ENCODE data around the gene ZIC1.

The ZIC1 gene

GRCh38 chr3:147380387-147380951, 28.7 kb upstream of the ZIC1 start:
- H3K18ac ChIP-seq (ENCODE audit: low read length): peak overlapping the region; percentile 4
- no peak overlapping the region for H3K4ac ChIP-seq (ENCODE audit: low read length)
- H3K9ac ChIP-seq (ENCODE audit: low read depth, low read length, poor library complexity): no peak overlapping the region
- H3K4me2 ChIP-seq (ENCODE audit: insufficient read depth, low read length, poor library complexity, severe bottlenecking): no peak overlapping the region
- H2AK5ac ChIP-seq (ENCODE audit: low read depth, low read length): no peak overlapping the region
- H3K4me3 ChIP-seq (ENCODE audit: low read length in 2 of 2): no peak overlapping the region
- H3K36me3 ChIP-seq (replicated peaks in 1 of 2; ENCODE audit: control insufficient read depth in 2 of 2, insufficient read depth in 2 of 2, low read length in 2 of 2): no peaks in the 10 kb centered on the region
- H2BK120ac ChIP-seq (ENCODE audit: low read depth, low read length): no peak overlapping the region
- WGBS, 2 donors (ENCODE audit: extremely low coverage in 2 of 2, insufficient read length in 2 of 2, insufficient replicate concordance in 1 of 2): no CpG with 5 or more reads among the region's 26 CpGs
- no peak overlapping the region for H3K23ac ChIP-seq (ENCODE audit: low read depth, low read length, poor library complexity)
- no peak overlapping the region for H3K27ac ChIP-seq (replicated peaks; ENCODE audit: low read length)
- no peak overlapping the region for H3K14ac ChIP-seq (ENCODE audit: low read length)
- DNase-seq (ENCODE audit: low spot score): no peak
- H2BK15ac ChIP-seq (ENCODE audit: low read length): no peak overlapping the region
- no peak overlapping the region for H2BK5ac ChIP-seq (ENCODE audit: low read length)
- H2BK12ac ChIP-seq (ENCODE audit: low read length): no peak overlapping the region
- H3K79me1 ChIP-seq (ENCODE audit: low read depth, low read length): no peaks in the 10 kb centered on the region
- no peak overlapping the region for H2AFZ ChIP-seq (ENCODE audit: low read length)
- peaks cover 0 to 11% of the 10 kb centered on the region in 2 donors for H3K9me3 ChIP-seq (replicated peaks in 1 of 2; ENCODE audit: control insufficient read depth in 2 of 2, insufficient read depth in 1 of 2, low read depth in 1 of 2, low read length in 2 of 2)
- no peak overlapping the region for H4K8ac ChIP-seq (ENCODE audit: low read depth, low read length)
- peaks cover 0 to 90% (median 38%) of the 10 kb centered on the region in 3 experiments for H3K27me3 ChIP-seq (ENCODE audit: control insufficient read depth in 3 of 3, insufficient read depth in 3 of 3, low read depth in 1 of 3, low read length in 3 of 3)
- peaks cover 26 to 30% of the 10 kb centered on the region in 2 donors for H3K4me1 ChIP-seq (ENCODE audit: control insufficient read depth in 2 of 2, insufficient read depth in 1 of 2, low read depth in 1 of 2, low read length in 2 of 2)
- H4K91ac ChIP-seq (ENCODE audit: low read depth, low read length, poor library complexity): no peak overlapping the region

GRCh38 chr3:147380977-147381376, 28.2 kb upstream of the ZIC1 start:
- H3K4me1 ChIP-seq (ENCODE audit: control insufficient read depth in 2 of 2, insufficient read depth in 1 of 2, low read depth in 1 of 2, low read length in 2 of 2): peaks cover 26 to 30% of the 10 kb centered on the region in 2 donors
- H2BK15ac ChIP-seq (ENCODE audit: low read length): no peak overlapping the region
- H3K79me1 ChIP-seq (ENCODE audit: low read depth, low read length): no peaks in the 10 kb centered on the region
- H3K14ac ChIP-seq (ENCODE audit: low read length): no peak overlapping the region
- H3K27me3 ChIP-seq (ENCODE audit: control insufficient read depth in 3 of 3, insufficient read depth in 3 of 3, low read depth in 1 of 3, low read length in 3 of 3): peaks cover 0 to 90% (median 41%) of the 10 kb centered on the region in 3 experiments
- H3K9me3 ChIP-seq (replicated peaks in 1 of 2; ENCODE audit: control insufficient read depth in 2 of 2, insufficient read depth in 1 of 2, low read depth in 1 of 2, low read length in 2 of 2): peaks cover 0 to 11% of the 10 kb centered on the region in 2 donors
- no peak overlapping the region for H4K91ac ChIP-seq (ENCODE audit: low read depth, low read length, poor library complexity)
- H3K4me2 ChIP-seq (ENCODE audit: insufficient read depth, low read length, poor library complexity, severe bottlenecking): no peak overlapping the region
- no peak overlapping the region for H3K9ac ChIP-seq (ENCODE audit: low read depth, low read length, poor library complexity)
- H3K4ac ChIP-seq (ENCODE audit: low read length): no peak overlapping the region
- H2BK5ac ChIP-seq (ENCODE audit: low read length): no peak overlapping the region
- no peak overlapping the region for H2BK120ac ChIP-seq (ENCODE audit: low read depth, low read length)
- no peak overlapping the region for H3K4me3 ChIP-seq (ENCODE audit: low read length in 2 of 2)
- DNase-seq (ENCODE audit: low spot score): no peak
- no peak overlapping the region for H4K8ac ChIP-seq (ENCODE audit: low read depth, low read length)
- H2AFZ ChIP-seq (ENCODE audit: low read length): no peak overlapping the region
- no peak overlapping the region for H3K23ac ChIP-seq (ENCODE audit: low read depth, low read length, poor library complexity)
- no peak overlapping the region for H3K27ac ChIP-seq (replicated peaks; ENCODE audit: low read length)
- no CpG with 5 or more reads among the region's 3 CpGs for WGBS, 2 donors (ENCODE audit: extremely low coverage in 2 of 2, insufficient read length in 2 of 2, insufficient replicate concordance in 1 of 2)
- no peak overlapping the region for H2BK12ac ChIP-seq (ENCODE audit: low read length)
- no peaks in the 10 kb centered on the region for H3K36me3 ChIP-seq (replicated peaks in 1 of 2; ENCODE audit: control insufficient read depth in 2 of 2, insufficient read depth in 2 of 2, low read length in 2 of 2)
- no peak overlapping the region for H2AK5ac ChIP-seq (ENCODE audit: low read depth, low read length)
- H3K18ac ChIP-seq (ENCODE audit: low read length): no peak overlapping the region

- Histone ChIP-seq H3K14ac (ENCODE audit: low read length) (no peak overlapping the region), H3K4me3 (ENCODE audit: low read length in 2 of 2) (no peak overlapping the region), H4K8ac (ENCODE audit: low read depth, low read length) (no peak overlapping the region), H2BK12ac (ENCODE audit: low read length) (no peak overlapping the region), H3K27ac (replicated peaks; ENCODE audit: low read length) (peak overlapping the region; percentile 13), H3K27me3 (ENCODE audit: control insufficient read depth in 3 of 3, insufficient read depth in 3 of 3, low read depth in 1 of 3, low read length in 3 of 3) (peaks cover 0 to 90% (median 43%) of the 10 kb centered on the region in 3 experiments), H3K9ac (ENCODE audit: low read depth, low read length, poor library complexity) (no peak overlapping the region), H2BK5ac (ENCODE audit: low read length) (no peak overlapping the region), H2AK5ac (ENCODE audit: low read depth, low read length) (no peak overlapping the region), H3K4ac (ENCODE audit: low read length) (no peak overlapping the region), H3K36me3 (replicated peaks in 1 of 2; ENCODE audit: control insufficient read depth in 2 of 2, insufficient read depth in 2 of 2, low read length in 2 of 2) (no peaks in the 10 kb centered on the region), H2AFZ (ENCODE audit: low read length) (no peak overlapping the region), H3K9me3 (replicated peaks in 1 of 2; ENCODE audit: control insufficient read depth in 2 of 2, insufficient read depth in 1 of 2, low read depth in 1 of 2, low read length in 2 of 2) (peaks cover 0 to 11% of the 10 kb centered on the region in 2 donors), H3K4me1 (ENCODE audit: control insufficient read depth in 2 of 2, insufficient read depth in 1 of 2, low read depth in 1 of 2, low read length in 2 of 2) (peaks cover 28 to 30% of the 10 kb centered on the region in 2 donors), H2BK120ac (ENCODE audit: low read depth, low read length) (no peak overlapping the region), H4K91ac (ENCODE audit: low read depth, low read length, poor library complexity) (no peak overlapping the region), H3K79me1 (ENCODE audit: low read depth, low read length) (no peaks in the 10 kb centered on the region), H2BK15ac (ENCODE audit: low read length) (no peak overlapping the region), H3K18ac (ENCODE audit: low read length) (no peak overlapping the region), H3K23ac (ENCODE audit: low read depth, low read length, poor library complexity) (no peak overlapping the region), H3K4me2 (ENCODE audit: insufficient read depth, low read length, poor library complexity, severe bottlenecking) (no peak overlapping the region)
- DNase-seq (ENCODE audit: low spot score): no peak
- no CpG with 5 or more reads among the region's 6 CpGs for WGBS, 2 donors (ENCODE audit: extremely low coverage in 2 of 2, insufficient read length in 2 of 2, insufficient replicate concordance in 1 of 2)
These were observed 27.6 kb upstream of the ZIC1 start for GRCh38 chr3:147381596-147381995.

- H2AK5ac ChIP-seq (ENCODE audit: low read depth, low read length): no peak overlapping the region
- no peak overlapping the region for H3K9ac ChIP-seq (ENCODE audit: low read depth, low read length, poor library complexity)
- no peak for DNase-seq (ENCODE audit: low spot score)
- no peak overlapping the region for H3K18ac ChIP-seq (ENCODE audit: low read length)
- no peak overlapping the region for H2AFZ ChIP-seq (ENCODE audit: low read length)
- no peaks in the 10 kb centered on the region for H3K79me1 ChIP-seq (ENCODE audit: low read depth, low read length)
- WGBS, 2 donors (ENCODE audit: extremely low coverage in 2 of 2, insufficient read length in 2 of 2, insufficient replicate concordance in 1 of 2): no CpG with 5 or more reads among the region's 6 CpGs
- no peak overlapping the region for H2BK12ac ChIP-seq (ENCODE audit: low read length)
- peaks cover 33% of the 10 kb centered on the region in 2 donors for H3K4me1 ChIP-seq (ENCODE audit: control insufficient read depth in 2 of 2, insufficient read depth in 1 of 2, low read depth in 1 of 2, low read length in 2 of 2)
- no peak overlapping the region for H4K8ac ChIP-seq (ENCODE audit: low read depth, low read length)
- H4K91ac ChIP-seq (ENCODE audit: low read depth, low read length, poor library complexity): no peak overlapping the region
- H3K4me3 ChIP-seq (ENCODE audit: low read length in 2 of 2): no peak overlapping the region
- no peak overlapping the region for H2BK120ac ChIP-seq (ENCODE audit: low read depth, low read length)
- peaks cover 5 to 91% (median 53%) of the 10 kb centered on the region in 3 experiments for H3K27me3 ChIP-seq (ENCODE audit: control insufficient read depth in 3 of 3, insufficient read depth in 3 of 3, low read depth in 1 of 3, low read length in 3 of 3)
- H3K23ac ChIP-seq (ENCODE audit: low read depth, low read length, poor library complexity): no peak overlapping the region
- H3K27ac ChIP-seq (replicated peaks; ENCODE audit: low read length): no peak overlapping the region
- H2BK5ac ChIP-seq (ENCODE audit: low read length): no peak overlapping the region
- no peak overlapping the region for H3K14ac ChIP-seq (ENCODE audit: low read length)
- no peak overlapping the region for H2BK15ac ChIP-seq (ENCODE audit: low read length)
- no peak overlapping the region for H3K4me2 ChIP-seq (ENCODE audit: insufficient read depth, low read length, poor library complexity, severe bottlenecking)
- H3K9me3 ChIP-seq (replicated peaks in 1 of 2; ENCODE audit: control insufficient read depth in 2 of 2, insufficient read depth in 1 of 2, low read depth in 1 of 2, low read length in 2 of 2): peaks cover 0 to 11% of the 10 kb centered on the region in 2 donors
- no peak overlapping the region for H3K4ac ChIP-seq (ENCODE audit: low read length)
- H3K36me3 ChIP-seq (replicated peaks in 1 of 2; ENCODE audit: control insufficient read depth in 2 of 2, insufficient read depth in 2 of 2, low read length in 2 of 2): no peaks in the 10 kb centered on the region
These were observed 25.5 kb upstream of the ZIC1 start for GRCh38 chr3:147383617-147384016.
